Skeletal muscle satellite cell (primary cell): ENCODE measurements around the gene EIF1AD.

Experiments
- H3K27me3 ChIP-seq: 2 replicates; pipeline ENCODE4 v1.7.0; 2013; ENCODE audit warnings: low read length; ENCODE audit not compliant: control insufficient read depth, insufficient read depth
- H3K36me3 ChIP-seq: 2 replicates; pipeline ENCODE4 v1.7.0; 2013; ENCODE audit warnings: mild to moderate bottlenecking, control low read depth, low read length; ENCODE audit not compliant: insufficient read depth
- H3K4me1 ChIP-seq: 2 replicates; pipeline ENCODE4 v1.7.0; 2013; ENCODE audit warnings: low read length; ENCODE audit not compliant: control insufficient read depth, insufficient read depth
- H3K4me2 ChIP-seq: 2 replicates; pipeline ENCODE4 v1.7.0; 2013; ENCODE audit warnings: mild to moderate bottlenecking, low read length
- H3K4me3 ChIP-seq: 2 replicates; pipeline ENCODE4 v1.7.0; 2013; ENCODE audit warnings: low read length
- H3K9ac ChIP-seq: 2 replicates; pipeline ENCODE4 v1.7.0; 2013; ENCODE audit warnings: mild to moderate bottlenecking, low read depth, low read length, moderate library complexity
- H3K9me3 ChIP-seq: replicated peaks from 2 replicates; pipeline ENCODE4 v1.7.0; 2013; ENCODE audit warnings: mild to moderate bottlenecking, control low read depth, low read length

EIF1AD gene

DNA sequence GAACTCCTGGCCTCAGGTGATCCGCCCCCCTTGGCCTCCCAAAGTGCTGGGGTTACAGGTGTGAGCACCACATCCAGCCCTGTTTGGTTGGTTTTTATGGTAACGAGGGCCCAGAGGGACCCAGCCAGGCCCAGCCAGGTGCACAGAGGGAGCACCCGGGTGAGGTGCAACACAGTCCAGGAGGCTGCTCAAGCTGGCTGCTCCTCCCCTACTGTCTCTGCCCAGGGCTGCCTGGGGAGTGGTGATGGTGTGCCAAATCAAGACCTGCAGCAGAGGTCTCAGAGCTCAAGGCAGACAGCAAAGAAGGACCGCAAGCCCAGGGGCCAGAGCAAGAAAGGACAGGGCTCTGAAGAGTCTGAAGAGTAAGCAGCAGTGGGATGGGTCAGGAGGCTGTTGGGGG is 55.3 kb downstream of the EIF1AD start:
- H3K9ac ChIP-seq, result no peak overlapping the region

More for the DNA sequence above, 55.3 kb downstream of the EIF1AD start:
- peaks cover 8% of the 10 kb centered on the region for H3K4me1 ChIP-seq
- H3K27me3 ChIP-seq, result no peaks in the 10 kb centered on the region
- H3K9me3 ChIP-seq, result no peaks in the 10 kb centered on the region
- H3K36me3 ChIP-seq, result no peaks in the 10 kb centered on the region
- no peak overlapping the region for H3K4me2 ChIP-seq
- no peak overlapping the region for H3K4me3 ChIP-seq
